HG02943 (cell line): Measurements from ENCODE around the gene ANKZF1.

Experiments used
- ATAC-seq: cut with Tn5 transposase; IDR thresholded peaks from one replicate; pipeline ENCODE4 v1.9.1; 2021; ENCODE audit warnings: mild to moderate bottlenecking, low read depth, moderate library complexity; ENCODE audit not compliant: unreplicated experiment

The ANKZF1 gene

DNA sequence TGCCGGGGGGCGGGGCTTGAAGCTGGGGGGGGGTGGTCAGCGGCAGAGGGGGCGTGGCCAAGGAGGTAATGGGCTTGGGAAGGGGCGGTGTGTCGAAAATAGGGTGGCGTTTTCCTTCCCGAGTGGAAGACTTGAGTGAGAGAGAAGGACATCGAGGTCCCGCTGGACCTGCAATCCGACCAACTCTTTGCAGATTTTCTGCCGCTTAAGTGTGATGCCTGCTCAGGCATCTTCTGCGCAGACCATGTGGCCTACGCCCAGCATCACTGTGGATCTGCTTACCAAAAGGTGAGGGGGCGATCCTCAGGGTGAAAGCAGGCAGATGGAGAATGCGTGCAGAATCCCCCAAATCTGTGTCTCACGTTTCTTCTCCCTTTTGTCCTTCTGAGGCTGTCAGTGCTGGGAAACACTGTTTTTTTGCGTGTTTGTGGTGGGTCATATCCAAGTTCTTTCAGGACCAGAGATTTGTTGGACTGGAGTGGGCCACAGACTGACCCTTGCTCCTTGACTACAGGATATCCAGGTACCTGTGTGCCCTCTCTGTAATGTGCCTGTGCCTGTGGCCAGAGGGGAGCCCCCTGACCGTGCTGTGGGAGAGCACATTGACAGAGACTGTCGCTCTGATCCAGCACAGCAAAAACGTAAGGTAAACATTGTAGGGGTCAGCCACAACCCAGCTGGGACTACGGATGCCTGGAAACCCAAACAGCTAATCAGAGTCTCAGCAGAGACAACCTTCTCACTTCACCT lies 22.3 kb upstream of the ANKZF1 start:
- ATAC-seq, result no peak

GRCh38 chr2:219207884-219208740 lies 21.5 kb upstream of the ANKZF1 start:
- no peak for ATAC-seq

DNA sequence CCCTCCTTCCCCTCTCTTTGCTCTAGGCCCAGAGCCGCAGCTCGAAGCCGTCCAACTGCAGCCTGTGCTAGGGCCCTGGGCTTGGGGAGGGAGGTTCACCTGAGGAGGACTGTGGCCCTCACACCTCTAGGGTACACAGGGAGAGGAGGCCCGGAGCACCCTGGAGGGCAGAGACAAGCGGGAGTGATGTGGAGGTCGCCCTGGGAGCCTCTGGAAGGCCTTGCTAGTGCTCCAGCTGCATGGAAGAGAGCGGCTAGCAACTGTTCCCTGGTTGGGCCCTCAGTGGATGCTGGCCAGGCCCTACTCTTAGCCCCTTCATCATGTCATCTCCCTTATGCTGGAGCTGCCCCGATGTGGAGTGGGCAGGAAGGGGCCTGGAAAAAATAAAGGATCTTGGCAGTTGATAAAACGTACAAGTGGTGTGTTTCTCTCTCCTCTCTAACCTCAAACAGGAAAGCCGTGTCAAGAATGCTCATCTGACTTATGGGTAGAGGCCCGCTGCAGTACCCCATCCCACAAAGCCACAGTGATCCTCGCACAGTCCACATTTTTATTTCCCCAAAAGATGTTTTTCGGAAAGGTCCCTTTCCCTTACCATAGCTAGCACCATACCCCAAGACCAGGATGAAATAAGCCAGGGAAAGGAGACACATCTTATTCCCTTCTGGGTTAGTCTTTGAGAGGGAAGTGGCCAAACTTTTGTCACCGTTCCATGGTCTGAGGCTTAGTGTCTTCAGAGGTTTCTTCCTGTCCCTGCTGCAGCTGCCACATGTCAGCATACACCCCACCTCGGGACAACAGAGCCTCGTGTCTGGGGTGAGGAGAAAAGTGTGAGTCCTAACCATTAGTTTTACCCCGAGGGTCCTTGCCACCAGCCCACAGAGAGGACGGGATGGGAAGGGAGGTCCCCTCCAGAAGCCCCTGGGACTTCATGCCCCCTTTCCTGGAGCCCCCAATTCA lies 20.1 kb upstream of the ANKZF1 start:
- ATAC-seq, result no peak

GRCh38 chr2:219210196-219210885 lies 19.3 kb upstream of the ANKZF1 start:
- ATAC-seq, result no peak

DNA sequence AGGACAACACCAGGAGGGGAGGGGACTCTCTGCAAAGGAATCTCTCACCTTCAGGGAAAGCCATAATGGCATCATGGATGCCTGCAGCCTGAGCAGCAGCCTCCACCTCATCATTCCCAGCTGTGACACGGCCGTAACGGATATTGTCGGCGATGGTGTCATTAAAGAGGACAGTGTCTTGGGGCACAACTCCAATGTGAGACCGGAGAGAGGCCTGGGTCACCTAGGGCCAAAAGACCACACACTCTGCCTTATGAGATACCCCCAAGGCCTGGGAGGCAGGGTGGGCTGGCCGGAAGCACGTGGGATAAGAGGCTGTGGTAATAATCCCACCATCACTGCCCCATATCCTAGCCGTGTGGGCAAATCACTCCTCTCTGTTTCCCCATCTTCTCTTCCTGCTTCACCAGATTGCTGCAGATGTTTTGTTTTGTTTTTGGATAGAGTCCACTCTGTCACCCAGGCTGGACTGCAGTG lies 18.7 kb upstream of the ANKZF1 start:
- ATAC-seq, result no peak

DNA sequence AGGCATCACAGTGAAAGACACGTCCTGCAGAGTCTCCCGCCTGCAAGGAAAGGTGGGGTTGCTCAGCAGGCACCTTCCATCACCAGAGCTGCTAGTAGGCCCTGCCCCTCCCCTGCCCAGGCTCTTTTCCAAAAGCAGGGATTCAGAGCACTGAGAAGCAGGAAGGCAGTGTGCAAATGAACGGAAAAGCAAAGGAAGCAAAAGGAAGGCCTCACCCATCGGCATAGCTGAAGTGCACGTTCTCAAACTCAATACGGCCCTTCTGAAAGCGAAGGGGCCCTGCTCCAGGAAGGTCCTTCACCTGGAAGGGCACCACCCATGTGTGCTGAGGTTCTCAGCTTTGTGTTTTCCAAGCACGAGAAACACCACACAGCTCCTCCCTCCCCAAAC lies 16.6 kb upstream of the ANKZF1 start:
- ATAC-seq, result no peak

DNA sequence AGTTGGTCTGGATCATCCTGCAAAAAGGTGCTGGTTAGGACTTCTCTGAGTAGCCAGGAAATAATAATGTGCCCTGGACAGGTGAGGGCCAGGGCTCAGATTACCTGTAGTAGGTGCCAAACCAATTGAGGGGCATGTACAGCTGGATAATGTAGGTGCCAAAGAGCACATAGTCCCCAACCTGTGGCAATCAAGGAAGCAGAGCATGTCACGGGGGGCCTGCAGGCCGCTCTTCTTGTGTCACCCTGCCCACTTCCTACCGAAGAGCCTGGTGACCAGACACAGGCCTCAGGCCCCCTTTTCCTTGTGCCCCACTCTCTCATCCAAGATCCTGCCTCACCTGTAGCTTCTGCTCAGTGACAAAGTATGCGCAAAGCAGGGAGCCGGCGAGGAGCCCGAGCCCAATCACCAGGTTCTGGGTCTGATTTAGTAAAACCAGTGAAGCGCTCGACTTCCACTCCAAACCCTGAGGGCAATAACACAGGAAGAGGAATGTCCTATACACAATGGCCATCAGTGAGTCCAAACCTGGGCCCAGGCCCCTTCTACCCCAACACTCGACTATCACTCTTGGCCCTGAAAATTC lies 16.0 kb upstream of the ANKZF1 start:
- no peak for ATAC-seq

GRCh38 chr2:219214141-219214540 lies 15.5 kb upstream of the ANKZF1 start:
- ATAC-seq, result no peak

DNA sequence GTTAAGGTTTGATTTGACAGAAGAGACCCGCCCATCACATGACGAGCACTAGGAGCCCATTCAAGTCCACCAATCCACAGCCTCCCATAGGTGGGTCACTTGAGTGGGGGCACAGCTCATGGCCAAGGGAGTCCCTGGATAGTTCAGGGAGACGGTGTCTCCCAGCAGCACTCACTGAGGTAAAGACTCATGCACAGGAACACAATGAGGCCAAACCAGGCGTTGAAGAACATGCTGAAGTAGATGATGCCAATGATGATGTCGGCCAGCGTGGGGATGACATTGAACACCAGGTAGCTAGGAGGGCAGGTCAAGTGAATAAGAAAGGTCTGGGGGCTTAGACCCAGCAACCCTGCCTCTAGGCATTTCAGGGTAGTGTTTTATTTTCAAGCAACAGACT lies 14.8 kb upstream of the ANKZF1 start:
- no peak for ATAC-seq

DNA sequence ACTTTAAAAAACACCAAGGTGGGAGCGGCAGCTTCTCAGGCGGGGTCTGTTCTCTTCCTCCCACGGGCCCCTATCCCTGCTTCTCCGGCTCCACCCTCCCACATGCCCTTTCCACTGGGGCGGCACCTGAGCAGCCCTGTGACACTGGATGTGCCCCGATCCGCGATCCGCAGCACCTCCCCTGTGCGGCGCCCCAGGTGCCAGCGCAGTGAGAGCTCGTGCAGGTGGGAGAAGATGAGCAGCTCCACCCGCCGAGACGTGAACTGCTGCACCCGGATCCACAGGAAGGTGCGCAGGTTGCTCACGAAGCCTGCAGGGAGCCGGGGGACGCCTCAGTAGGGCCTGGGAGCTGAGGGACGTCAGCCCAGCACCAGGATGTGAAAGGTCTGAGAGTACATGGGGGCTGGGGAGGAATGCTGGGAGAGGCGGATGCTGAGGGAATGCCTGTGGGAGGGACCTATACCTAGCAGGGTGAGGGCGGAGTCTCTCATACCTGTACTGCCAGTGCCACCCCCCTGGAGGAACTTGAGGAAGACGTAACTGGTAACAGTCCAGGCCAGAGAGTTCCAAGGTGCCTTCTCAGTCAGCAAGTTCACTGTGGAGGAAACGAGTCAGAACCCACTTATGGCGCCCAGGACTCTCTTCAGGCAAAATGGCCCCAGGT lies 13.6 kb upstream of the ANKZF1 start:
- no peak for ATAC-seq

GRCh38 chr2:219216535-219216915 lies 13.1 kb upstream of the ANKZF1 start:
- no peak for ATAC-seq

- ATAC-seq, result peak; percentile 29
These were observed 11.3 kb upstream of the ANKZF1 start for GRCh38 chr2:219218217-219218731.

- ATAC-seq, result peak; percentile 67
These were observed 10.6 kb upstream of the ANKZF1 start, which contains the start of gene ABCB6 for GRCh38 chr2:219218732-219219701. TSS of gene ABCB6 (minus strand) at chr2:219218958. CDS start at chr2:219218673, 285 bp downstream.

GRCh38 chr2:219219784-219220532 lies 9.6 kb upstream of the ANKZF1 start:
- ATAC-seq, result no peak

GRCh38 chr2:219220652-219221402 lies 8.8 kb upstream of the ANKZF1 start:
- ATAC-seq, result no peak

GRCh38 chr2:219221957-219222518 lies 7.6 kb upstream of the ANKZF1 start:
- no peak for ATAC-seq
